Activated T-helper 1 cell treated with anti-CD3 and anti-CD28 coated beads, Interleukin-12 subunit alpha, Interleukin-12 subunit beta, Interleukin-2, Interleukin-4 antibody, amounts not matched to agents 30 ng/mL and 10 ng/mL and 1 ng/mL, durations not matched to agents 14 hours and 24 hours and 36 hours (primary cell): Measurements from ENCODE around the gene LRP1B. TPM values are rescaled to one million over a fixed set of nuclear protein-coding genes. Genes with fewer than 3 reads are reported as not detected.
"Not testable (repeated sequence)": the region's sequence is repeated elsewhere in the genome, so short reads cannot be mapped to it uniquely, and the experiment has no call there.

ENCODE experiments used
- DNase-seq: peaks from one replicate; pipeline ENCODE4 v3.0.0; 2021; ENCODE audit warnings: low spot score
- H3K27ac Mint-ChIP-seq: one replicate; pipeline ENCODE4 v1.8.0; 2021; ENCODE audit warnings: mild to moderate bottlenecking, mixed read lengths
- H3K27me3 Mint-ChIP-seq: one replicate; pipeline ENCODE4 v1.8.0; 2022; ENCODE audit warnings: mild to moderate bottlenecking, moderate library complexity, mixed read lengths; ENCODE audit not compliant: insufficient read depth
- H3K36me3 Mint-ChIP-seq: one replicate; pipeline ENCODE4 v1.8.0; 2021; ENCODE audit warnings: low read depth, mixed read lengths
- H3K4me1 Mint-ChIP-seq: one replicate; pipeline ENCODE4 v1.8.0; 2021; ENCODE audit warnings: low read depth, mixed read lengths
- H3K4me3 Mint-ChIP-seq: one replicate; pipeline ENCODE4 v1.8.0; 2021; ENCODE audit warnings: mild to moderate bottlenecking, moderate library complexity, mixed read lengths
- H3K9me3 Mint-ChIP-seq: one replicate; pipeline ENCODE4 v1.8.0; 2021; ENCODE audit warnings: mixed read lengths
- intact Hi-C: fragments of 100-400 bp; cut with micrococcal nuclease; formaldehyde crosslinking; loops from one replicate; pipeline ENCODE4 v1.15.1; 2024
- total RNA-seq: library from RNA; stranded (reverse); gene quantifications from 2 replicates; pipeline ENCODE4 v1.2.3, GENCODE V29; 2022

Gene LRP1B
- total RNA-seq, 1 donor from 2014 or later, result not detected

DNA sequence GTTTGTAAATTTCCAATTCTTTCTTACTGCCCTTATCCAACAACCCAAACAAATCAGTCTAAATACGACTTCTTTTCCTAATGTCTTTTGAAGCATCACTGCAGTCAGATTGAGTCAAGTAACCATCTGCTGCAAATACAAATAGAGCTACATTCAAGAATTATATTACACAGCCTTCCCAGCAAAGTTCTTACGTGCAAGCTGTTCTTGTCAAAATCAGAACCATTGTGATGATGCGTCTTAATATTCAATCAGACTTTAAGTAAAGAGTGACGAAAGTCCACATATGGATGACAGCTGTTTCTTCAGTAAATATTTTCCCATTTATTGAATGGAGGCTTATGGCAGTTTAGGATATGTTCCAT is 943.8 kb downstream of the LRP1B start:
- no peaks in the 10 kb centered on the region for H3K27me3 Mint-ChIP-seq
- H3K4me1 Mint-ChIP-seq, result no peaks in the 10 kb centered on the region
- no peaks in the 10 kb centered on the region for H3K9me3 Mint-ChIP-seq
- H3K27ac Mint-ChIP-seq, result no peak overlapping the region
- intact Hi-C loops, result no loop called here
- H3K4me3 Mint-ChIP-seq, result no peak overlapping the region
- no peaks in the 10 kb centered on the region for H3K36me3 Mint-ChIP-seq
- DNase-seq, result no peak

DNA sequence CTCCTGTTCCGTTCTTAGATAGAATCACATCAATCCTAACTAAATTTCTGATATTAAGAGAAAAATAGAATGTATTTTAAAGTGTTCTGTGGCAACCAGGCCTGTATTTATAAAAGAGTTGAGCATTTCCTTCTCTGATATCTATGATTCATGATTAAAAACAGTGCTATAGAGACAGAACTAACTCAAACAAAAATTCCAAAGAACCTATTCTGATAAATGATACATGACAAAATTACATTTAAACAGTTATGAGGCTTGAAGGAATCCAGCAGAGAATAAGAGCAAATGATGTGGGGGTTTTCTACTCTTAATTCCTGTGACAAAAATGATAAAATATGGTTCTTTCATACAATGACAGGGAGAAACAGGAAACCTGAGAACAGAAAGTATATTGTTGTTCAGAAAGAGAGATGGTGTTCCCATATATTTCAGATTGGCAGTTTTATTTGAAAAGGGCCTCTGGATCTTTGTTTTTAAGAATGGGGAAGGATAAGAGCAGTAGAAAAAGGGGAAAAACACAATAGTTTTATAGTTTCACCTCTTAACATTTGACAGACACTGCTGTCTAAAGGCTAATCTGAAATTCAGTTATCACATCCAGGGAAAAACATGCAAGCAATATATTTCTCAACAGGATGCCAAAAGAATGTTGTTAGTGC is 944.3 kb downstream of the LRP1B start:
- no peak for DNase-seq

DNA sequence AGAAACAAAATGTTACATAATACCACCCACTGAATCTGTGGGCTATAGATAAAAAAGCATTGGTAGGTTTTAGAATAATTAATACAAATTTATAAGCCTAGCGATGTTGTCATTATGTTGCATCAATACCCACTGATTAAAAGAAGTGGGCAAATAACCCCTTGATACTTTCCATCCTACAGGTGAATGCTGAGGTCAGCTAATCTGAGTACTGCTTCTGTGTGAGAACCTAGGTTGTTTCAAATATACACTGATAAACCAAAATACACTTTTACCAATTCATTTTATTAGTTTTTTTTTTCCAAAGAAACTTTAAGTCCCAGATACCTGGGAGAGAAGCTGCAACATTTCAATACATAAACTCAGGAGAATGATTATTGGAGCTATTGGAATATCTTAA is 948.6 kb downstream of the LRP1B start:
- Mint-ChIP-seq H3K27ac (no peak overlapping the region), H3K36me3 (no peaks in the 10 kb centered on the region), H3K4me1 (no peaks in the 10 kb centered on the region), H3K4me3 (no peak overlapping the region), H3K27me3 (no peaks in the 10 kb centered on the region), H3K9me3 (no peaks in the 10 kb centered on the region)
- DNase-seq, result no peak
- intact Hi-C loops, result no loop called here

More for the DNA sequence above, 944.3 kb downstream of the LRP1B start:
- no peaks in the 10 kb centered on the region for H3K27me3 Mint-ChIP-seq
- H3K9me3 Mint-ChIP-seq, result no peaks in the 10 kb centered on the region
- H3K4me3 Mint-ChIP-seq, result no peak overlapping the region
- H3K27ac Mint-ChIP-seq, result no peak overlapping the region
- no peaks in the 10 kb centered on the region for H3K36me3 Mint-ChIP-seq
- no peaks in the 10 kb centered on the region for H3K4me1 Mint-ChIP-seq
- intact Hi-C loops, result no loop called here

DNA sequence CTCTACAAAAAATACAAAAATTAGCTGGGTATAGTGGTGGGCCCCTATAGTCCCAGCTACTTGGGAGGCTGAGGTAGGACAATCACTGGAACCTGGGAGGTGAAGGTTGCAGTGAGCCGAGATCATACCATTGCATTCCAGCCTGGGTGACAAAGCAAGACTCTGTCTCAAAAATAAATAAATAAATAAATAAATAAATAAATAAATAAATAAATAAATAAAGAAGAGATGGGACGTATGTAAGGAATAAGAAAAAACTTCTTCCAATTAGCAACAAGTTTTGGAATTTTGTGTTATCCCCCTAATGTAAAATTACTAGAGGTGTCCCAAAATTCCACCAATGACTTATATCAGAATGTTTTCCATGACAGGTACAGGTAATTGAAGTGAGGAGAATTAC is 961.7 kb downstream of the LRP1B start:
- H3K27me3 Mint-ChIP-seq, DNase-seq, intact Hi-C loops, H3K4me3 Mint-ChIP-seq, H3K9me3 Mint-ChIP-seq, H3K4me1 Mint-ChIP-seq, H3K36me3 Mint-ChIP-seq, H3K27ac Mint-ChIP-seq: not testable (repeated sequence)

DNA sequence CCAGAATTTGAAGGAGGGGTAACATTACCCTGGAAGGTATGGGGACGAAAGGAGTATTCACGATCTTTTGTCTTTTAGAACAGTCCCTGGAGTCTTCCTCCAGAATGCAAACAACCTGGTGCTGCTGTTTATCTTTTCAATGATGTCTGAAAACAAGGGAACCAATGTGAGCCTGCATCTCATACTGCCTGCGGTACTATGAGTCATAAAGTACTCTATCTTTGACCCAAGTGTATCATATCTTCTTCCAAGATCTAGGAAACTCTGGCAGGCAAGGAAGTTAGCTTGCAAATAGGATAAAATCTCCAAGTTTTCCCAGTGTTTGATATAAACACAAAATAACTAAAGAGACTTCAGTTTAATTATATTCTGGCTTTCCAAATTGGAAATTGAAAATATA is 968.5 kb downstream of the LRP1B start:
- no peak overlapping the region for H3K4me3 Mint-ChIP-seq
- H3K36me3 Mint-ChIP-seq, result no peaks in the 10 kb centered on the region
- intact Hi-C loops, result no loop called here
- no peaks in the 10 kb centered on the region for H3K4me1 Mint-ChIP-seq
- H3K27me3 Mint-ChIP-seq, result no peaks in the 10 kb centered on the region
- no peaks in the 10 kb centered on the region for H3K9me3 Mint-ChIP-seq
- DNase-seq, result no peak
- no peak overlapping the region for H3K27ac Mint-ChIP-seq

DNA sequence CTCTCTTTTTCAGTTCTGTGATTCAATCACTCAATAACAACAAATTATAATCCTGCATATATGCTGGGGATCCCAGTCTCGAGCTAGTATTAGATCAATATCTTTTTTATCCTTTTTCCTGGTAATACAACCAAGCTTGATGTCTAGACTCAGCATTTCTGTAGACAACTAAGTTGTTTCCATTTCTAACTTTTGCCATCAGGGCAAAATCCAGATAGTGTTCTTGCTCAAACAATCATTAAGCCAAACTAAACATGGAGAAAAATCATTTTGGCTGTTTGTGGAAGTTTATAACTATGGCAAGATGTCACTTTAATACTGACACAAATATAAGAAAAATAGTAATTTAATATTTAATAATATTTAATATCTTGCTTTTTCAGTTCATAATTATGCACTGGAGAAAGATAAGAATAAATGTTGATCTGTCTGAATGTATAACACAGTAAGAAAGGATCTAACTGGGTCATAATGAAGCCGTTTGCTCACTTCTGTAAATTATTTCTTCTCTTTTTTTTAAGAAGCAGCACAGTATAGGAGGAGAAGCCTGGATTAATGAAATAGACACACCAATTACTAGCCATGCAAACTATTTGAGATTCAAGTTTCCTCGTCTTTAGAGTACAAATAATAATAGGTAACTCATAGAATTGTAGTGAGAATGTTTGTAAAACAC is 979.1 kb downstream of the LRP1B start:
- Mint-ChIP-seq H3K27ac (no peak overlapping the region), H3K27me3 (no peaks in the 10 kb centered on the region), H3K4me1 (no peaks in the 10 kb centered on the region), H3K9me3 (no peaks in the 10 kb centered on the region), H3K36me3 (no peaks in the 10 kb centered on the region), H3K4me3 (no peak overlapping the region)
- intact Hi-C loops, result no loop called here
- DNase-seq, result no peak

DNA sequence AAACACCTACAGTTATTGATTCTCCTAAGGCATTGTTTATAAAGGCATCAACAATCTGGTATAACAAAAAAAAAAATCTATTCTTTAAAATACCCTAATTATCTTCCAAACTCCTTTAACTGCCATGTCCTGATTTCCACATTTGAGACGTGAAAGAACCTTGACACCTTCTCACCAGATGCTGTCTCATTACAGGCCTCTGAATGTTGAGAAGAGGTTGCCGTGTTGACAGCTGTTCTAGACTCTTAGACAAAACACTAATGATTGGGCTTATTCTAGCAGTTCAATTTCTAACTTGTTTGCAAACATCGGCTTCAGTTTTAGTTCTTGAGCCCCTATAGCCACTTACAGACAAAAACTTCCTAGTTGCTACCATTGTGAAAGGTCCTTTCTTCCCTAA is 988.8 kb downstream of the LRP1B start:
- intact Hi-C loops, result no loop called here
- Mint-ChIP-seq H3K36me3 (no peaks in the 10 kb centered on the region), H3K4me3 (no peak overlapping the region), H3K27ac (no peak overlapping the region), H3K9me3 (no peaks in the 10 kb centered on the region), H3K27me3 (no peaks in the 10 kb centered on the region), H3K4me1 (no peaks in the 10 kb centered on the region)
- no peak for DNase-seq

DNA sequence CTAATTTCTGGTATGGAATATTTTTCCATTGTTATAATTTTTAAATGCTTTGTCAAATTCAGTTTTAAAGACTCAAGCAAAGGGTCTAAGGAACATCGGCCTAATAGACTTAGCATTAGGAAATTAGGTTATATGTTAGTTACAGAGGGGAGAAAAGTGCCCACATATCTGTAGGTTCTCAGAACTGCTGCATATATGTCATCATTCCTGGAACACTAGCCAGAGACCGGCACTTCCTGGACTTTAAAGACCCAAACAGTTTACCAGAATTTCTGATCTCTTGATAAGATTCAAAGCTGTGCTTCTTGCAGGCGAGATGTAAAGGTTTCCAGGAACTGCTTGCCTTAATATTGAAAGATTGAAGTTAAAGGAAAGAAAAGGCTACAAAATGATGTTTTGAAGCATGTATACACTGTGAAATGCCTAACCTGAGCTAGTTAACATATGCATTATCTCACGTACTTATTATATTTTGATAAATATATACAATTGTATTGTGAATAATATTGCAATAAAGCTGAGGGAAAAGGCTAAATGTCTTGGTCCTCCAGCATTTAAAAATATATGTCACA is 993.6 kb downstream of the LRP1B start:
- intact Hi-C loops, result no loop called here
- H3K4me1 Mint-ChIP-seq, result no peaks in the 10 kb centered on the region
- no peak overlapping the region for H3K27ac Mint-ChIP-seq
- no peaks in the 10 kb centered on the region for H3K27me3 Mint-ChIP-seq
- DNase-seq, result no peak
- H3K36me3 Mint-ChIP-seq, result no peaks in the 10 kb centered on the region
- no peaks in the 10 kb centered on the region for H3K9me3 Mint-ChIP-seq
- H3K4me3 Mint-ChIP-seq, result no peak overlapping the region

DNA sequence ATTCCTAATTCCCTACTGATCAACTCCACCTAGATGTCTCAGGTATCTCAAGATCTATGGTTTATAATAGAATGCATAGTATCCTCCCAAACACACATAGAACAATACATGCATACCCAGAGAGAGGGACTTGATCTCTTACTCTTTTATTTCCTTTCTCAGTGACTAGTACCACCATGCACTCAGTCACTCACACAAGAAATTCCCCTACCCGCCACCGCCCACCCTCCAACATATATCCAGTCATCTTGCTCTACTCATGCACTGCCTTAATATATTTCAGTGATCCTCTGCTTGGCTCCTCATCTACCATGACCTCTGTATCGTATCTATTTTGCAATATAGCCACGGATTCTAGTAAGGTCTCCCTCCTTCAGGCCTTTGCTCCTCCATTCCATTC is 996.9 kb downstream of the LRP1B start:
- Mint-ChIP-seq H3K9me3 (peaks cover 3% of the 10 kb centered on the region), H3K4me1 (no peaks in the 10 kb centered on the region), H3K27ac (no peak overlapping the region), H3K4me3 (no peak overlapping the region), H3K27me3 (no peaks in the 10 kb centered on the region), H3K36me3 (no peaks in the 10 kb centered on the region)
- intact Hi-C loops, result no loop called here
- no peak for DNase-seq

DNA sequence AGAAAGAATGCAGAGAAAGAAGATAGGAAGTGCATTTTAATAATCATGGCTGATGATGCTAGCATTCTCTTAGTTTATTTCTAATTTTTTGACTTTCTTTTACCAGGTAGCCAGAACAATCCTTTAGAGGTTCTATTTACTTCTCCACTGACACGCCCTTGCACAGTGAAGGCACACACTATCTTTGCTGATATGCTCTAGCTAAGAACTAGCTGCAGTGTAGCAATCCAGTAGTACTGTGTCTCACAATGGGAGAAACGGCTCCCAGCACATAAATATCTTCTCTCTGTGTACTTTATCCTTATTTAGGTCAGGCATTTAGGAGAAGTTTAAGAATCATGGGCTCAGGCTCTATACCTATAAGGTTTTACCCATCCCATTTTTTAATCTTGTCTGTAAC is 1005.4 kb downstream of the LRP1B start:
- H3K27me3 Mint-ChIP-seq, result no peaks in the 10 kb centered on the region
- H3K9me3 Mint-ChIP-seq, result peaks cover 16% of the 10 kb centered on the region
- H3K4me1 Mint-ChIP-seq, result no peaks in the 10 kb centered on the region
- intact Hi-C loops, result no loop called here
- no peak overlapping the region for H3K27ac Mint-ChIP-seq
- H3K36me3 Mint-ChIP-seq, result no peaks in the 10 kb centered on the region
- H3K4me3 Mint-ChIP-seq, result no peak overlapping the region
- no peak for DNase-seq

DNA sequence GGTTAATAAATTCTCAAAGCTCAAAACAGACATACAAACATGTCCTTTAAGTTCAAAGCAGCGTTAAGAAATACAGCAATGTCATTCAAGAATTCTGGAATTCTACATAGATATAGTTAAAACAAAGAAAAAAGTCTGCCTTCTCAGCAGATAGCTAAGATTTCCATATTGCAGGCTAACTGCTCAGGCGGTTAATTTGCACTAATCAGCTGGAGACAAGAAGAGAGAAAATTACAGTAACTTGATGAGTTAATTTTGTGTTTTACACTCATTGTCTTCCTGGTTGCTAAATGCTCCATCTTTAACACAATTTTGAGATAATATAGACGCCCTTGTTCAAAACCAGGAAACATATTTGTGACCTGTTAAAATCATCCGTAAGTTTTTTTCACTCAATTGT is 1012.0 kb downstream of the LRP1B start:
- no peak for DNase-seq
- Mint-ChIP-seq H3K27ac (no peak overlapping the region), H3K4me3 (no peak overlapping the region), H3K4me1 (no peaks in the 10 kb centered on the region), H3K27me3 (no peaks in the 10 kb centered on the region), H3K36me3 (no peaks in the 10 kb centered on the region), H3K9me3 (no peaks in the 10 kb centered on the region)
- intact Hi-C loops, result no loop called here

DNA sequence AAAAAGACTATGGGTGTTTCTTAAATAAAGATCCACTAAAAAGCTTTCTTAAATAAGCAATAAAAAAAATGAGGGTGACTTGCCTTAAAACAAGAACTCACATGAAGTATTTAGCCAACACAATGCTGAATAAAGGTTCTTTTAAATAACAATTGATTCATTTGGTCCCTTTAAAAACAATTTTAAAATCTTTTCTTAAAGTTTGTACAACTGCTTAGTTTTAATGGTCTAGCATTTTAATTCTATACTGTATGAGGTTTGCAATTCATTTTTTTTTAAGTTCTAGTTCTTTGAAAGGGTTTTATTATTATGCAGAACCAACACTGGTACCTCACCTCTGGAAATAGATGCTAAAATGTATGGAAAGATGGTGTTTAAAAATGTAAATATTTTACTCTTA is 1017.5 kb downstream of the LRP1B start:
- H3K4me3 Mint-ChIP-seq, result no peak overlapping the region

DNA sequence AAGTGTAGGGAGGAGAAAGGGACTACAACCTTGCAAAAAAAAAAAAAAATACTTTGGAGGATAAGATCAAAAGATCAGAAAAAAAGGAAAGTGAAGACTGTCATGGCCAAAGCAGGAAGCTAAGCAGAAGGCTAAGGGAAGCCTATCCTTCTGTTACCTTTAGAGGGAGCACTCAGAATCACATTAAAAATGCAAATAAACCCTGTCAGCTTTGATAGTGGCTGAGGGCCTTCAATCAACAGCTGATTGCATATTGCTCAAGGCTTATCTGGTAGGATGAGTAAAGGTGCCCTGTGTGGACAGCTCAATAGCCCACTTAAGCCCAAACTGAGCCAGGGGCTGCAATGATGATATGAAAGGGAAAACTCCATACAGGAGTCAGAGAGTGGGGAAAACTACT is 1021.2 kb downstream of the LRP1B start:
- intact Hi-C loops, result no loop called here
- no peak overlapping the region for H3K27ac Mint-ChIP-seq
- DNase-seq, result no peak
- no peaks in the 10 kb centered on the region for H3K27me3 Mint-ChIP-seq
- no peaks in the 10 kb centered on the region for H3K4me1 Mint-ChIP-seq
- no peak overlapping the region for H3K4me3 Mint-ChIP-seq
- H3K9me3 Mint-ChIP-seq, result peaks cover 3% of the 10 kb centered on the region
- no peaks in the 10 kb centered on the region for H3K36me3 Mint-ChIP-seq

More for the DNA sequence above, 1017.5 kb downstream of the LRP1B start:
- H3K27me3 Mint-ChIP-seq, result no peaks in the 10 kb centered on the region
- intact Hi-C loops, result no loop called here
- DNase-seq, result no peak
- no peaks in the 10 kb centered on the region for H3K4me1 Mint-ChIP-seq
- no peak overlapping the region for H3K27ac Mint-ChIP-seq
- no peaks in the 10 kb centered on the region for H3K36me3 Mint-ChIP-seq
- peaks cover 3% of the 10 kb centered on the region for H3K9me3 Mint-ChIP-seq
